ENCODE measurements around the gene TBX2.

The TBX2 gene

DNA sequence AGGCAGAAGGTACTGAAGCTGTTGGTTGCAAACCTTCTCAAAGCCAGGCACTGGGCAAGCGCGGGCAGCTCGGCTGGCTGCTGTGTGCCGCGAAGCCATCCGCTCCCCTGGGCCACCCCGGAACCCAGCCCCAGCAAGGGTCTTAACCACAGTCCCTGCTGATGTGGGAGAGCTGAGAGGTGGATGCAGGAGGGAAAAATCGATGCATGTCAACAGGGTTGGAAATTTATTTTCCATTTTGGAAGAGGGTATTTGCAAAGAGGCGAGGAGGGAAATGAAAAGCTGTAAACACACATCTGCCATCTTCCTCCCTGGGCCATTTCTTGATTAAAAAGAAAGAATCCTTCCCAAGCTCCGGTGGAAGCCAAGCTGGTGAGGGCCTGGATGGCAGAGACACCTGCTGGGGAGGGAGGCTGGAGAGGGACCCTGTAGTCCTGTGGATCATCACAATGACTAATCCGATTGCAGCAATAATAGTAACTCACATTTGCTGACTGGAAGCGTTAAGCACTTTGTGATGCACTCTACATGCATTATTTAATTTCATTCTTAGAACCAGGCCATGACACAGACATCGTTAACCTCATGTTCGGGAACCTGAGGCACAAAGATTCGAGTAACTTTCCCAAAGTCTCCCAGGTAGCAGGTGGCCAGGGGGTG is 13.9 kb upstream of the TBX2 start:
- H3K27ac ChIP-seq (ENCODE audit: low read depth, low read length, poor library complexity, severe bottlenecking) = no peak overlapping the region
- no peak overlapping the region for H3K4me2 ChIP-seq (ENCODE audit: low read length)
- H3K4me1 ChIP-seq (ENCODE audit: insufficient read depth, low read length, severe bottlenecking) = no peaks in the 10 kb centered on the region
- no peaks in the 10 kb centered on the region for H3K9me3 ChIP-seq (ENCODE audit: low read length)
- H3K9ac ChIP-seq (ENCODE audit: low read length) = no peak overlapping the region
- H3K9me2 ChIP-seq (ENCODE audit: low read depth, low read length) = no peaks in the 10 kb centered on the region
- TF ChIP-seq EZH2 (IDR thresholded peaks at IDR 0.05; ENCODE audit: borderline replicate concordance, low read length) = no peak
- TF ChIP-seq, protein P1, sequence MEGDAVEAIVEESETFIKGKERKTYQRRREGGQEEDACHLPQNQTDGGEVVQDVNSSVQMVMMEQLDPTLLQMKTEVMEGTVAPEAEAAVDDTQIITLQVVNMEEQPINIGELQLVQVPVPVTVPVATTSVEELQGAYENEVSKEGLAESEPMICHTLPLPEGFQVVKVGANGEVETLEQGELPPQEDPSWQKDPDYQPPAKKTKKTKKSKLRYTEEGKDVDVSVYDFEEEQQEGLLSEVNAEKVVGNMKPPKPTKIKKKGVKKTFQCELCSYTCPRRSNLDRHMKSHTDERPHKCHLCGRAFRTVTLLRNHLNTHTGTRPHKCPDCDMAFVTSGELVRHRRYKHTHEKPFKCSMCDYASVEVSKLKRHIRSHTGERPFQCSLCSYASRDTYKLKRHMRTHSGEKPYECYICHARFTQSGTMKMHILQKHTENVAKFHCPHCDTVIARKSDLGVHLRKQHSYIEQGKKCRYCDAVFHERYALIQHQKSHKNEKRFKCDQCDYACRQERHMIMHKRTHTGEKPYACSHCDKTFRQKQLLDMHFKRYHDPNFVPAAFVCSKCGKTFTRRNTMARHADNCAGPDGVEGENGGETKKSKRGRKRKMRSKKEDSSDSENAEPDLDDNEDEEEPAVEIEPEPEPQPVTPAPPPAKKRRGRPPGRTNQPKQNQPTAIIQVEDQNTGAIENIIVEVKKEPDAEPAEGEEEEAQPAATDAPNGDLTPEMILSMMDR (IDR thresholded peaks at IDR 0.05; ENCODE audit: low read length) = no peak
- no peaks in the 10 kb centered on the region for H3F3A ChIP-seq (ENCODE audit: insufficient read depth, low read length)
- H3K27me3 ChIP-seq (ENCODE audit: insufficient read depth, low read length) = no peaks in the 10 kb centered on the region
- no peak overlapping the region for H2AFZ ChIP-seq (ENCODE audit: low read length)
- no peaks in the 10 kb centered on the region for H3K36me3 ChIP-seq (ENCODE audit: insufficient read depth, low read length)
- no peaks in the 10 kb centered on the region for H4K20me1 ChIP-seq (ENCODE audit: insufficient read depth, low read length)
- no peak overlapping the region for H3K4me3 ChIP-seq (ENCODE audit: low read depth, low read length, poor library complexity, severe bottlenecking)
- H3K79me2 ChIP-seq (ENCODE audit: insufficient read depth, low read length) = no peaks in the 10 kb centered on the region

DNA sequence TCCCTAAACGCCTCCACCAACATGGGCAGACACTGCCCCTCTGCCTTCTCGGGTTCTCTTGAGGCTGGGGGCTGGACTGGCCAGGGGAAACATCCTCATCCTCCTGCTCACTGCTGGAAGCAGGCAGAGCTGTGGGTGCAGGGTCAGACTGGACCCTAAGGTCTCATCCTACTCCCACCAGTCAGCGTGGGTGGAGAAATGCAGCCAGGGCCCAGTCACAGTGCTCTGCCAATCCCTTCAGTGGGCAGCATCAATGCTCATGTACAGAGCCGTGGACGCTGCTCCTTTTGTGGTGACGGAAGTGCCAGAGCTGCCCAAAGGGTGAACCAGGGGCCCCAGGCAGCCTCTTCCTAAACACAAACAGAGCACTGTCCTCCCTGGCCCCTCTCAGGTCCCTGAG is 13.4 kb upstream of the TBX2 start:
- Histone ChIP-seq H2AFZ (ENCODE audit: low read length) (no peak overlapping the region), H3K4me2 (ENCODE audit: low read length) (no peak overlapping the region), H3K36me3 (ENCODE audit: insufficient read depth, low read length) (no peaks in the 10 kb centered on the region), H3K9me3 (ENCODE audit: low read length) (no peaks in the 10 kb centered on the region), H3K27me3 (ENCODE audit: insufficient read depth, low read length) (no peaks in the 10 kb centered on the region), H3K9ac (ENCODE audit: low read length) (no peak overlapping the region), H3K27ac (ENCODE audit: low read depth, low read length, poor library complexity, severe bottlenecking) (no peak overlapping the region), H3F3A (ENCODE audit: insufficient read depth, low read length) (no peaks in the 10 kb centered on the region), H4K20me1 (ENCODE audit: insufficient read depth, low read length) (no peaks in the 10 kb centered on the region), H3K79me2 (ENCODE audit: insufficient read depth, low read length) (no peaks in the 10 kb centered on the region), H3K4me3 (ENCODE audit: low read depth, low read length, poor library complexity, severe bottlenecking) (no peak overlapping the region), H3K4me1 (ENCODE audit: insufficient read depth, low read length, severe bottlenecking) (no peaks in the 10 kb centered on the region), H3K9me2 (ENCODE audit: low read depth, low read length) (no peaks in the 10 kb centered on the region)
- TF ChIP-seq, protein P1 (IDR thresholded peaks at IDR 0.05; ENCODE audit: low read length) = no peak
- TF ChIP-seq EZH2 (IDR thresholded peaks at IDR 0.05; ENCODE audit: borderline replicate concordance, low read length) = no peak

DNA sequence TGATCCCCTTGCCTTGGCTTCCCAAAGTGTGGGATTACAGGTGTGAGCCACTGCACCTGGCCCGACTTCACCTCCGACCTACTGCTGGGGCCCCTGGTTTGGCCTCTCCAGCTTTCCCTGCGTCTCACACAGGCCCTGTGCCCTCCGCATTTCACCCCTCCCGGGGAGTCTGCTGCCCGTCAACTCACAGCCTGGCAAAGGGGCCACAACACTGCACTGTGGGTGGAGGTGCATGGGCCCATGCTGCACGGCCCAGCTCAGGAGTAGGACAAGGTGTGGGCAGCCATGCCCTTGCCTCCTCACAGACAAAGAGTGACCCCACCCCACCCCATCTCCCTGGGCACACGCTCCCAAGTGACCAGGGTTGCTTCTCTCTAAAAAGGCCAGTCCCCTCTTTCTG is 12.6 kb upstream of the TBX2 start:
- H4K20me1 ChIP-seq (ENCODE audit: insufficient read depth, low read length) = no peaks in the 10 kb centered on the region
- TF ChIP-seq, protein P1 (IDR thresholded peaks at IDR 0.05; ENCODE audit: low read length) = no peak
- H3K27me3 ChIP-seq (ENCODE audit: insufficient read depth, low read length) = no peaks in the 10 kb centered on the region
- no peaks in the 10 kb centered on the region for H3K9me3 ChIP-seq (ENCODE audit: low read length)
- H3K9ac ChIP-seq (ENCODE audit: low read length) = no peak overlapping the region
- no peaks in the 10 kb centered on the region for H3F3A ChIP-seq (ENCODE audit: insufficient read depth, low read length)
- no peaks in the 10 kb centered on the region for H3K4me1 ChIP-seq (ENCODE audit: insufficient read depth, low read length, severe bottlenecking)
- H2AFZ ChIP-seq (ENCODE audit: low read length) = no peak overlapping the region
- no peak overlapping the region for H3K4me2 ChIP-seq (ENCODE audit: low read length)
- H3K79me2 ChIP-seq (ENCODE audit: insufficient read depth, low read length) = no peaks in the 10 kb centered on the region
- H3K9me2 ChIP-seq (ENCODE audit: low read depth, low read length) = no peaks in the 10 kb centered on the region
- no peak overlapping the region for H3K4me3 ChIP-seq (ENCODE audit: low read depth, low read length, poor library complexity, severe bottlenecking)
- H3K27ac ChIP-seq (ENCODE audit: low read depth, low read length, poor library complexity, severe bottlenecking) = no peak overlapping the region
- H3K36me3 ChIP-seq (ENCODE audit: insufficient read depth, low read length) = no peaks in the 10 kb centered on the region

Measured in OCI-LY1 (cell line).